Measurements from ENCODE around the gene TXLNA. TPM values are rescaled to one million over a fixed set of nuclear protein-coding genes. Genes with fewer than 3 reads are reported as not detected.
A peak's percentile ranks its signal among the peaks of the same experiment; 100 is the strongest.
"Not testable (repeated sequence)": the region's sequence is repeated elsewhere in the genome, so short reads cannot be mapped to it uniquely, and the experiment has no call there.

Gene TXLNA
- total RNA-seq, 1 donor from 2014 or later = 17.2 TPM

DNA sequence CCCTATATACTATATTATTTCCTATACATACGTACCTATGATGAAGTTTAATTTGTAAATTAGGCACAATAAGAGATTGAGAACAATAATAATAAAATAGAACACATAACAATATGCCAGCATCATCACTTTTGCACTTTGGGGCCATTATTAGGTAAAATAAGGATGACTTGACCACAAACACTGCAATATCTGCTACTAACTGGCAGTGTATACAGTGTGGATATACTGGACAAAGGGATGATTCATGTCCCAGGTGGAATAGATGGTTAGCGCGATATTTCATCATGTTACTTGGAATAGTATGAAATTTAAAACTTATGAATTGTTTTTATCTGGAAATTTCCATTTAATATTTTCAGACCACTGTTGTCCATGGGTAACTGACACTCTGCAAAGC lies 35.4 kb upstream of the TXLNA start:
- no peak for DNase-seq
- Histone ChIP-seq H3K27me3 (ENCODE audit: low read depth) (no peaks in the 10 kb centered on the region), H3K27ac (replicated peaks) (peak overlapping the region; percentile 78), H3K36me3 (peaks cover 8% of the 10 kb centered on the region), H3K9me3 (replicated peaks) (peaks cover 23% of the 10 kb centered on the region), H3K4me3 (no peak overlapping the region), H3K4me1 (peaks cover 41% of the 10 kb centered on the region)
- intact Hi-C loops (cut with micrococcal nuclease) = no loop called here
- TF ChIP-seq, protein P1, sequence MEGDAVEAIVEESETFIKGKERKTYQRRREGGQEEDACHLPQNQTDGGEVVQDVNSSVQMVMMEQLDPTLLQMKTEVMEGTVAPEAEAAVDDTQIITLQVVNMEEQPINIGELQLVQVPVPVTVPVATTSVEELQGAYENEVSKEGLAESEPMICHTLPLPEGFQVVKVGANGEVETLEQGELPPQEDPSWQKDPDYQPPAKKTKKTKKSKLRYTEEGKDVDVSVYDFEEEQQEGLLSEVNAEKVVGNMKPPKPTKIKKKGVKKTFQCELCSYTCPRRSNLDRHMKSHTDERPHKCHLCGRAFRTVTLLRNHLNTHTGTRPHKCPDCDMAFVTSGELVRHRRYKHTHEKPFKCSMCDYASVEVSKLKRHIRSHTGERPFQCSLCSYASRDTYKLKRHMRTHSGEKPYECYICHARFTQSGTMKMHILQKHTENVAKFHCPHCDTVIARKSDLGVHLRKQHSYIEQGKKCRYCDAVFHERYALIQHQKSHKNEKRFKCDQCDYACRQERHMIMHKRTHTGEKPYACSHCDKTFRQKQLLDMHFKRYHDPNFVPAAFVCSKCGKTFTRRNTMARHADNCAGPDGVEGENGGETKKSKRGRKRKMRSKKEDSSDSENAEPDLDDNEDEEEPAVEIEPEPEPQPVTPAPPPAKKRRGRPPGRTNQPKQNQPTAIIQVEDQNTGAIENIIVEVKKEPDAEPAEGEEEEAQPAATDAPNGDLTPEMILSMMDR (IDR thresholded peaks at IDR 0.05; ENCODE audit: borderline replicate concordance) = no peak

DNA sequence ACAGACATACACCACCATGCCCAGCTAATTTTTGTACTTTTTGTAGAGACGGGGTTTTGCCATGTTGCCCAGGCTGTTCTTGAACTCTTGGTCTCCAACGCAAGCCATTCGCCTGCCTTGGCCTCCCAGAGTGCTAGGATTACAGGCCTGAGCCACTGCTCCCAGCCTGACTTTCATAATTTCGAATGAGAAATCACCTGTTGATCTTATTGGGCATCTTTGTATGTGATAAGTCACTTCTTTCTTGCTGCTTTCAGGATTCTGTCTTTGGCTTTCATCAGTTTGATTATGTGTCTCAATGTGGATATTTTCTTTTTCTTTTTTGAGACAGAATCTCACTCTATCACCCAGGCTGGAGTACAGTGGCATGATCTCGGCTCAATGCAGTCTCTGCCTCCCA lies 31.7 kb upstream of the TXLNA start:
- DNase-seq; intact Hi-C loops (cut with micrococcal nuclease): not testable (repeated sequence)
- H3K9me3 ChIP-seq (replicated peaks) = peaks cover 28% of the 10 kb centered on the region

DNA sequence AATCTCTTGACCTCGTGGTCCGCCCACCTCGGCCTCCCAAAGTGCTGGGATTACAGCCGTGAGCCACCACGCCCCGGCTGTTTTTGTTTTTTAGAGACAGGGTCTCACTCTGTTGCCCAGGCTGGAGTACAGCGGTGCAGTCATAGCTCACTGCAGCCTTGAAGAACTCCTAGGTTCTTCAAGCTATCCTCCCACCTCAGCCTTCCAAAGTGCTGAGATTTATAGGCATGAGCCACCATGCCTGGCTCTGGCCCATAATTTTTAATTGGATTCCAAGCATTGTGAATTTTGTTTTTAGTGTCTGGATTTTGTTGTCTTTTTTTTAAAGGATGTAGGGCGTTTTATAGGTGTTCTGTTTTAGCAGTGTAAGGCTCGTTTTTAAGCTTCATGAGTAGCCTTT lies 28.6 kb upstream of the TXLNA start:
- intact Hi-C loops (cut with micrococcal nuclease) = no loop called here
- Histone ChIP-seq H3K27ac (replicated peaks) (no peak overlapping the region), H3K4me3 (no peak overlapping the region), H3K4me1 (peaks cover 18% of the 10 kb centered on the region), H3K9me3 (replicated peaks) (peaks cover 28% of the 10 kb centered on the region), H3K36me3 (peaks cover 22% of the 10 kb centered on the region), H3K27me3 (ENCODE audit: low read depth) (no peaks in the 10 kb centered on the region)
- TF ChIP-seq, protein P1 (IDR thresholded peaks at IDR 0.05; ENCODE audit: borderline replicate concordance) = no peak
- no peak for DNase-seq

More for the DNA sequence above, 31.7 kb upstream of the TXLNA start:
- H3K27me3 ChIP-seq (ENCODE audit: low read depth); H3K4me3 ChIP-seq; H3K36me3 ChIP-seq; H3K27ac ChIP-seq (replicated peaks): not testable (repeated sequence)
- peaks cover 39% of the 10 kb centered on the region for H3K4me1 ChIP-seq

DNA sequence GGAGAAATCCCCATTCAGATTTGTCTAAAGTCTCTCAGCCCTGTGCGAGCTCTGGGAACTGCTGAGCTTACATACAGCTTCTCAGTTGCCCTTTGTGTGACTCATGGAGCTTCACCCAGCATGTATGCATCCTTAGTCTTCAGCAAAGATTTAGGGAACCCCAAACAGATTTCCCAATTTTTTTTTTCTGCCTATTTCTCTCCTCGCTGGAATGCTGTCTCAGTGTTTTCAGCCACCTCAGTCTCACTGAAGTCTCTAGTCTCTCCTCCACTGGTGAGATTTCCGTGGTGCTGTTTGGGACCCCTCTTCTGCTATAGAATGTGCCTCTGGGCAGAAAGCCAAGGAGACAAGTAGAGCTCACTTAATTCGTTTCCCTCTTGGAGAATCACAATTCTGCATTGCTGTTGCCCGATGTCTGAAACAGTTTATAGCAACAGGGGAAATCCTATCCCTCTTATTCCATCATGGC lies 28.1 kb upstream of the TXLNA start:
- Histone ChIP-seq H3K4me1 (peaks cover 18% of the 10 kb centered on the region), H3K9me3 (replicated peaks) (peaks cover 28% of the 10 kb centered on the region), H3K36me3 (peaks cover 27% of the 10 kb centered on the region), H3K4me3 (no peak overlapping the region), H3K27ac (replicated peaks) (no peak overlapping the region), H3K27me3 (ENCODE audit: low read depth) (no peaks in the 10 kb centered on the region)
- intact Hi-C loops (cut with micrococcal nuclease) = no loop called here
- no peak for DNase-seq
- TF ChIP-seq, protein P1 (IDR thresholded peaks at IDR 0.05; ENCODE audit: borderline replicate concordance) = no peak

DNA sequence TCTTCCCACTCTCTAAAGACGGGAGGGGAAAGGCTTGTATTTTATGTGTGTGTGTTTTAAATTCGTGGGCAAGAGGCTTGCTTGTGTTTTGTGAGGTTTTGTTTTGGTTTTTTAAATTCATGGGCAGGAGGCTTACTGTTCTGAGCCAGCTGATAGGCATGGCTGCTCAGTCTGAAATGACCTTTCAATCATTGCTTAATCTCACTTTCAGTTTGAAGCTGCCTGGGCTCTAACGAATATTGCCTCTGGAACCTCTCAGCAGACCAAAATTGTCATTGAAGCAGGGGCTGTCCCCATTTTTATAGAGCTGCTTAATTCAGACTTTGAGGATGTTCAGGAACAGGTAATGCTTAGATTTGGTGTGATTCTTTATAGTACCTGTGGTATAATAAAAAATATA lies 20.3 kb upstream of the TXLNA start:
- no peak overlapping the region for H3K27ac ChIP-seq (replicated peaks)
- no peaks in the 10 kb centered on the region for H3K27me3 ChIP-seq (ENCODE audit: low read depth)
- H3K36me3 ChIP-seq = peaks cover 93% of the 10 kb centered on the region
- H3K9me3 ChIP-seq (replicated peaks) = no peaks in the 10 kb centered on the region
- TF ChIP-seq, protein P1 (IDR thresholded peaks at IDR 0.05; ENCODE audit: borderline replicate concordance) = no peak
- intact Hi-C loops (cut with micrococcal nuclease) = no loop called here
- H3K4me1 ChIP-seq = no peaks in the 10 kb centered on the region
- DNase-seq = no peak
- no peak overlapping the region for H3K4me3 ChIP-seq

DNA sequence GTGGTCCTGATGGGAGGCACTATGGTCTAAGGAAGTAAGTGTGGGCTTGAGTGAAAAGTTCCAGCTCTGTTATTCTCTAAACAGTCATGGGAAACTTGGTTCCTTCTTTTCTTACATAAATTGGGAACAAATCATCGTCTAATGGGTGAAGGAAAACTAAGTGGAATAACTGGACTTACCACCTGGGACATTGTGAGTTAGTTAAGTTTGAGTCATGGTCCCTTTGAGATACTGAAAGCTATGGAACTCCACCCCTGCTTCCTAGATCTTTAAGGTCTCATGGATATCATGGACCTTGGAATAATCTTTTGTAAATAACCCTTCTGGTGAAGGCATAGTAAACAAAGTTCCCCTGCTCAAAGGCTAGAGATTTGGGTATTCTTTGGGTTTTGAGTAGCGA lies 16.1 kb upstream of the TXLNA start:
- no peaks in the 10 kb centered on the region for H3K4me1 ChIP-seq
- TF ChIP-seq, protein P1 (IDR thresholded peaks at IDR 0.05; ENCODE audit: borderline replicate concordance) = no peak
- intact Hi-C loops (cut with micrococcal nuclease) = no loop called here

DNA sequence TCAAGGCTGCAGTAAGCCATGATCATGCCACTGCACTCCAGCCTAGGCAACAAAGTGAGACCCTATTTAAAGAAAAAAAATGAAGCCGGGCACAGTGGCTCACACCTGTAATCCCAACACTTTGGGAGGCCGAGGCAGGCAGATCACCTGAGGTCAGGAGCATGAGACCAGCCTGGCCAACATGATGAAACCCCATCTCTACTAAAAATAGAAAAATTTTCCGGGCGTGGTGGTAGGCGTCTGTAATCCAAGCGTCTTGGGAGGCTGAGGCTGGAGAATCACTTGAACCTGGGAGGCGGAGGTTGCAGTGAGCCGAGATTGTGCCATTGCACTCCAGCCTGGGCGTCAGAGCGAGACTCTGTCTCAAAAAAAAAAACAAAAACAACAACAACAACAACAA lies 13.8 kb upstream of the TXLNA start:
- H3K4me3 ChIP-seq; DNase-seq; H3K9me3 ChIP-seq (replicated peaks); H3K4me1 ChIP-seq; intact Hi-C loops (cut with micrococcal nuclease); H3K27ac ChIP-seq (replicated peaks); H3K27me3 ChIP-seq (ENCODE audit: low read depth): not testable (repeated sequence)
- H3K36me3 ChIP-seq = peaks cover 97% of the 10 kb centered on the region

More for the DNA sequence above, 16.1 kb upstream of the TXLNA start:
- no peak overlapping the region for H3K27ac ChIP-seq (replicated peaks)
- H3K36me3 ChIP-seq = peaks cover 95% of the 10 kb centered on the region
- no peak overlapping the region for H3K4me3 ChIP-seq
- H3K27me3 ChIP-seq (ENCODE audit: low read depth) = no peaks in the 10 kb centered on the region
- no peaks in the 10 kb centered on the region for H3K9me3 ChIP-seq (replicated peaks)
- DNase-seq = no peak

Measured in left ventricle myocardium inferior (tissue), 1 donor.